H1 (cell line): ENCODE data around the gene RPL37. TPM values are rescaled to one million over a fixed set of nuclear protein-coding genes. Genes with fewer than 3 reads are reported as not detected.

Experiments
- BACH1 ChIP-seq: IDR thresholded peaks from 2 replicates; pipeline ENCODE4 v1.6.1; 2012; ENCODE audit warnings: low read length, improper control_type of control experiment
- CBX8 ChIP-seq: fragments of 300-800, 300-1000 bp; sonication (generic); IDR thresholded peaks from 2 replicates; pipeline ENCODE4 v1.7.1; 2016; ENCODE audit warnings: low read depth, low read length, borderline replicate concordance
- CTBP2 ChIP-seq: IDR thresholded peaks from 2 replicates; pipeline ENCODE4 v1.7.0; 2011; ENCODE audit warnings: borderline replicate concordance, mild to moderate bottlenecking, moderate library complexity, mixed read lengths, low read length; ENCODE audit not compliant: insufficient read depth, insufficient read length
- GTF2F1 ChIP-seq: IDR thresholded peaks from 2 replicates; pipeline ENCODE4 v1.6.1; 2012; ENCODE audit warnings: low read depth, low read length, improper control_type of control experiment, borderline replicate concordance
- NRF1 ChIP-seq: IDR thresholded peaks from 2 replicates; pipeline ENCODE4 v1.6.1; 2011; ENCODE audit warnings: mild to moderate bottlenecking, low read depth, low read length, improper control_type of control experiment
- SIN3A ChIP-seq, 2 experiments: IDR thresholded peaks in 1 of 2; conservative IDR thresholded peaks in 1 of 2; 2 replicates each; pipeline ENCODE4 v1.6.1; 2011 to 2012; ENCODE audit warnings: low read length in 2 of 2, improper control_type of control experiment in 1 of 2, low read depth in 1 of 2, mild to moderate bottlenecking in 1 of 2
- SIRT6 ChIP-seq: IDR thresholded peaks from one replicate; pipeline ENCODE4 v1.7.1; 2012; ENCODE audit warnings: low read length, inconsistent platforms
- TAF1 ChIP-seq: IDR thresholded peaks from 2 replicates; pipeline ENCODE4 v1.6.1; 2011; ENCODE audit warnings: mild to moderate bottlenecking, low read depth, low read length
- polyA plus RNA-seq, 7 experiments: library from polyadenylated mRNA; depleted of rRNA in 3 of 7; stranded (reverse) in 5 of 7; unstranded in 2 of 7; fragments of >200 nt in 5 of 7; fragments of 200-250 nt in 2 of 7; gene quantifications; 1 replicate in 5 of 7; 2 replicates in 1 of 7; 4 replicates in 1 of 7; pipeline versions ENCODE4 v1.2.1 to v1.2.3, GENCODE V29; 2011 to 2013; ENCODE audit warnings: missing spikeins in 2 of 7, mixed read lengths in 2 of 7
- total RNA-seq: library from RNA; stranded (reverse); fragmentation: NEBNext Ultra II Directional; extraction: Animal tissue kit (Norgen Biotek cat#: 25700); gene quantifications from 2 replicates; pipeline ENCODE4 v1.2.1, GENCODE V29; 2021

Gene RPL37
- total and polyA plus RNA-seq, 2 of the 8 experiments (the other 6 are each of a cell fraction or from before 2014, with no cell fraction given), result 467 to 1,534 TPM

DNA sequence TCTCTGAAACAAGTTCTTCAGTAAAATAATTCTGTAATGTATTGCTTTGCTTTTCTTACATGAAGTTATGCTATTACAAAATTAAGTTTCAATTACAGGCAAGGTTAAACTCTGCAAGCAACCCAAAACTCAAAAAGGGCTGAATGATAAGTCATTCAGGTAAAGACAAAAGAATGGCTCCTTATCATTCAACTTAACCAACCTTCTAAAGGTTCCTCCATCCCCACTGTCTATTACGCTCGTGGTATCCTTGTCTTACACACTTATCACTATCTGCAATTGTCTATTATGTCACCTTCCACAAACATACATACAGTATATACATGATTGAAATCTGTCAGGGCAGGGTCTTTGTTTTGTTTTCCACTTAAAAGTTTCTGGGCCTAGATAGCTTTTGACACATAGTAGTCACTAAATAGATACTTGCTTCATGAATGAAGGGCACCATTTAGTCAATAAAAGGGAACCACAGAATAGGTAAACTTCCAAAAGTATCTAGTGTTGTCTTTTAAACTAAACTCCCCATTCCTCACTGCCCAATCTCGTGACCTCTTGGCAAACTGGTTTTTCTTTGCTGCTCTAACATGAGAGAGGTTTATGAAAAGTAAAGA, 6.9 kb downstream of the RPL37 start (continued):
- no peak for TF ChIP-seq NRF1
- no peak for TF ChIP-seq SIN3A (conservative IDR thresholded peaks at IDR 0.05 in 1 of 2, IDR thresholded peaks at IDR 0.05 in 1 of 2; ENCODE audit: low read depth in 1 of 2, low read length in 2 of 2)
- no peak for TF ChIP-seq TAF1
- TF ChIP-seq CBX8, result no peak
- TF ChIP-seq CTBP2, result no peak
- TF ChIP-seq GTF2F1, result no peak
- TF ChIP-seq SIRT6, result no peak
- no peak for TF ChIP-seq BACH1
